HG02852 (cell line): ENCODE results near the gene MESP1.
A peak's percentile ranks its signal among the peaks of the same experiment; 100 is the strongest.
"Not testable (repeated sequence)": the region's sequence is repeated elsewhere in the genome, so short reads cannot be mapped to it uniquely, and the experiment has no call there.

ENCODE experiments used
- ATAC-seq: cut with Tn5 transposase; IDR thresholded peaks from one replicate; pipeline ENCODE4 v1.9.1; 2021; ENCODE audit warnings: mild to moderate bottlenecking, moderate library complexity; ENCODE audit not compliant: unreplicated experiment

Gene MESP1, protein sequence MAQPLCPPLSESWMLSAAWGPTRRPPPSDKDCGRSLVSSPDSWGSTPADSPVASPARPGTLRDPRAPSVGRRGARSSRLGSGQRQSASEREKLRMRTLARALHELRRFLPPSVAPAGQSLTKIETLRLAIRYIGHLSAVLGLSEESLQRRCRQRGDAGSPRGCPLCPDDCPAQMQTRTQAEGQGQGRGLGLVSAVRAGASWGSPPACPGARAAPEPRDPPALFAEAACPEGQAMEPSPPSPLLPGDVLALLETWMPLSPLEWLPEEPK

DNA sequence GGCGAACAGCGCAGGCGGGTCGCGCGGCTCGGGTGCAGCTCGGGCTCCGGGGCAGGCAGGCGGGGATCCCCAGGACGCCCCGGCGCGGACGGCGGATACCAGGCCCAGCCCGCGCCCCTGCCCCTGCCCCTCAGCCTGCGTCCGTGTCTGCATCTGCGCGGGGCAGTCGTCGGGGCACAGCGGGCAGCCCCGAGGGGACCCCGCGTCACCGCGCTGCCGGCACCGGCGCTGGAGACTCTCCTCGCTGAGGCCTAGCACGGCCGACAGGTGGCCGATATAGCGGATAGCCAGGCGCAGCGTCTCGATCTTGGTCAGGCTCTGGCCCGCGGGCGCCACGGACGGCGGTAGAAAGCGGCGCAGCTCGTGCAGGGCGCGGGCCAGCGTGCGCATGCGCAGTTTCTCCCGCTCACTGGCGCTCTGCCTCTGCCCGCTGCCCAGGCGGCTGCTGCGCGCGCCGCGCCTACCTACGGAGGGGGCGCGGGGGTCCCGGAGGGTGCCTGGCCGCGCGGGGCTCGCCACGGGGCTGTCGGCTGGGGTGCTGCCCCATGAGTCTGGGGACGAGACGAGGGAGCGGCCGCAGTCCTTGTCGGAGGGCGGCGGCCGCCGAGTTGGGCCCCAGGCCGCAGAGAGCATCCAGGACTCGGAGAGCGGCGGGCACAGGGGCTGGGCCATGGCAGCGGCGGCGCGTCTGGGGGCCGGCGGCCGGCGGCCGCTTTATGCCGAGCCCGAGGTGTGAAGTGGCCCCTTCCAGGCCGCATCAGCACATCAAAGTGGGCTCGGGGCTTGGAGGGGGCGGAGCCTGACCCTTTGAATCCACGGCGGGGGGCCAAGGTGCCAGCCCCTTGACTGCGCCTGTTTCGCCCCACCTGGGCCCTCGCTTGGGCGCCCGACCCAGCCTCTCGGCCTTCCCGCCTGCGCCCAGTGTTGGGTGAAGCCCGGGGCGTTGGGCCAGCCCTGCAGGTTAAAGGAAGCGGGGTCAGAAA lies at the start of gene MESP1:
Gene MESP1, minus strand, starts transcription at position 690 of the 983 bp plus-strand sequence. Its CDS starts 18 bp downstream, at position 672.
- ATAC-seq: peak; percentile 92

DNA sequence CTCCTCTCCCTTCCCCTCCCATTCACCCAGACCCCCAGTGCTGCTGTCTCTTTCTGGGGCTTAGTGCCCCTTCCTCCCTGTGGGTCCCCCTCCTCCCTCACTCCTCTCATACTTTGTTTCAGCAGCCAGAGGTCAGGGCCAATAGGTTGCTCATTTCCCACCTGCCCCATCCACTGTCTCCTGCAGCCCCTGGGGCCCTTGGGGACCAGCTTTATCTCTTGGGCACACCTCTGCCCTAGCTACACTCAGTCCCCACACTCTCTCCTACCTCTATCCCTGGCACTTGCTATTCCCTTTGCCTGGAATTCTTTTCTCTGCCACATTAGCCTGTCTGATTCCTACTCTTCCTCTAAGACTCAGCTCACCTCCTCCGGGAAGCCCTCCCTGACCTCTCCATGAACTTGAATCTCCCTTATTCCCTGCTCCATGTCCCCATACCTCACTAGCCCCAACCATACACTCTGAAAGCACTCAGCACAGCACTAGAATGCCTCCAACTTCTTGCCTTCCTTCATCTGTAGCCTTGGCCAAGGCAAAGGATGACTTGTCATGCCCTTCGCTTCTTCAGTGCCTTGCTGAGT lies 49.0 kb upstream of the MESP1 start:
- ATAC-seq: no peak

- no peak for ATAC-seq
Observed at GRCh38 chr15:89799011-89799911, 48.2 kb upstream of the MESP1 start.

DNA sequence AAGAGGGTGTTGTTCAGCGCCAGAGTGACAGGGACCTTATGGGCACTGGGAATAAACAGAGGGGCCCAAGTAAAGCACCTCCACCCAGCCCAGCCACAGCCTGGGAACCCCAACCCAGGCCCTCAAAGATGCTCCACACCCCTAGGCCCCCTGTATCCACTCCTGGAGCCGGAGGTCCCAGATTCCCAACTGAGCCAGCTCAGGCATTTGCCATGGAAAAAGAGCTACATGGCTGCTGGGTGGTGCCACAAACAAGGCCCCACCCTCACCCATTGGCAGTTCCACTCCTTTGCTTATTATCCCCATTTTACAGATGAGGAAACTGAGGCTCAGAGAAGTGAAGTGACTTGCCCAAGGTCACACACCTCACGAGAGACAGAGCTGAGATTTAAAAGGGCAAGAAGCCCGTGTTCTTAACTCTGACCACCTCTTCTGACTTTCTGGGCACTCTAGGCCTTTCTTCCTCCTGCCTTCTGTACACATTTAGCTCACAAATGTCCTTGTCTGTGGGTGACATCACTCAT lies 46.7 kb upstream of the MESP1 start:
- ATAC-seq: no peak

GRCh38 chr15:89795996-89796395 lies 44.9 kb upstream of the MESP1 start:
- ATAC-seq: no peak

DNA sequence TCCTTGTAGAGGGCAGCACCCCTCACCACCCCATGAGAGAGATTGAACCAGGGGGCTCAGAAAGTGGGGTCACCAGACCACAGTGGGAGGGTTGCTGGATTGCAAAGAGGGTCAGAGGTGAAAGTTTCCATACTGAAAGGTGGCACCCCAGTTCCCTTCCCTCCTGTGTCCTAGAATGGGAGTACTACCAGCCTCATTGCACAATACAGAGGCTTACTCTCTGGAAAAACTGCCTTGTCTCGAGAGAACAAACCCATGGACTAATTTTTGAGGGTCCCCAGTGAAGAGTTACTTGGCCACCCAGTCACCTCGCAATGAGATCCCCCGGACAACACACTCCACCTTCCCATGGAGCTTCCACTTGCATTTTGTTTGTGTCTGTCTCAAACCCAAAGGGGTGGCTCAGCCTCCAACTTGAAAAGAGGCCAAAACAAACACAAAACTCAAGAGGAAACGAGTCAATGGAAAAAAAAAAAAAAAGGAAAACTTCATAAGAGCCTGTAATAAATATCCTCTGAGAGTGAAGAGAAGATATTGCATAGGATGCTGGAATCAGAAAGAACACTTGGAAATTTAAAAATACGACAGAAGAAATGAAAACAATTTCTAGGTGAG lies 43.7 kb upstream of the MESP1 start:
- no peak for ATAC-seq

GRCh38 chr15:89792106-89792805 lies 41.2 kb upstream of the MESP1 start:
- ATAC-seq: no peak

- ATAC-seq: no peak
Observed at GRCh38 chr15:89790661-89791060, 39.6 kb upstream of the MESP1 start.

DNA sequence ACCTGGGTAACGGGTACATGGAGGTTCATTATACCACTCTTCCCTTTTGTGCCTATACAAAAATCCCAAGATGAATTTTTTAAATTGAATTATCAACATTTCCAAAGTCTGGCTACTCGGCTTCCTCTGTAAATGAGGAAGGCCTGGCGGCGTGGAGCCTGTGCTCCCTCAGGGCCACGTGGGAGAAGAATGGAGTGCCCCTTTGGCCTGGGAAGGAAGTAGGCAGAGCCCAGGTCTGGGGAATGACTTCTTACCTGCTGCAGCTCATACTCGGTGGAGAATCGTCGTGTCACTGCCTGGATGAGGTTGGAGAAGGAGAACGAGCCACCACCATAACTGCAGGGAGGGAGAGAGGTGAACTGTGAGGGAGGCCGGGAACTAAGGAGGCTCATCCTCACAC lies 39.2 kb upstream of the MESP1 start:
- no peak for ATAC-seq

GRCh38 chr15:89788585-89788984 lies 37.5 kb upstream of the MESP1 start:
- not testable (repeated sequence) for ATAC-seq

DNA sequence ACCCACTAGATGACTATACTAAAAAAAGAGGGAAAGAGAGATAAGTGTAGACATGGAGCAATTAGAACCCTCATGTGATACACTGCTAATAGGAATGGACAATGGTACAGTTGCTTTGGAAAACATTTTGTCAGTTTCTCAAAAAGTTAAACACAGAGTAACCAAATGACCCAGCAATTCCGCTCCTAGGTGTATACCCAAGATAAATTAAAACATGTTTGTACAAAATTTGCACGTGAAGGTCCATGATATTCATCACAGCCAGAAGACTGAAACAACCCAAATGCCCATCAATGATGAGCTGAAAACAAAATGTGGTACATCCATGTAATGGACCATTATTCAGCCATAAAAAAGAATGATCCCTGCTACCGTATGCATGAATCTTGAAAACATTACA lies 36.9 kb upstream of the MESP1 start:
- ATAC-seq: no peak

- ATAC-seq: no peak
Observed at GRCh38 chr15:89785774-89786140, 34.7 kb upstream of the MESP1 start.

GRCh38 chr15:89785064-89785773 lies 34.2 kb upstream of the MESP1 start:
- no peak for ATAC-seq

GRCh38 chr15:89784686-89784960 lies 33.6 kb upstream of the MESP1 start:
- no peak for ATAC-seq

GRCh38 chr15:89783861-89784685 lies 33.0 kb upstream of the MESP1 start:
- ATAC-seq: no peak

GRCh38 chr15:89783111-89783860 lies 32.2 kb upstream of the MESP1 start:
- ATAC-seq: no peak

DNA sequence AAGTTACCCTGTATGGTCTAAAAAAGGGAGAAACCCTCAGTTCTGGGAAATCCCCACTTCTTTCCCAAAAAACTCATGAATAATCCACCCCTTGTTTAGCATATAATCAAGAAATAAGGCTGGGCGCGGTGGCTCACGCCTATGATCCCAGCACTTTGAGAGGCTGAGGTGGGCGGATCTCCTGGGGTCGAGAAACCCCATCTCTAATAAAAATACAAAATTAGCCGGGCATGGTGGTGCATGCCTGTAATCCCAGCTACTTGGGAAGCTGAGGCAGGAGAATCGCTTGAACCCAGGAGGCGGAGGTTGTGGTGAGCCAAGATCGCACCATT lies 31.5 kb upstream of the MESP1 start:
- not testable (repeated sequence) for ATAC-seq
